Stimulated activated CD8-positive, alpha-beta memory T cell treated with anti-CD3 and anti-CD28 coated beads, Interleukin-12 subunit alpha, Interleukin-12 subunit beta, amount 100 ng/mL, for 4 hours (primary cell): ENCODE results near the gene CUX1.
"Not testable (repeated sequence)": the region's sequence is repeated elsewhere in the genome, so short reads cannot be mapped to it uniquely, and the experiment has no call there.

Source experiments
- DNase-seq: peaks from one replicate; pipeline ENCODE4 v3.0.0-alpha.2; 2020; ENCODE audit warnings: low read depth

Gene CUX1

DNA sequence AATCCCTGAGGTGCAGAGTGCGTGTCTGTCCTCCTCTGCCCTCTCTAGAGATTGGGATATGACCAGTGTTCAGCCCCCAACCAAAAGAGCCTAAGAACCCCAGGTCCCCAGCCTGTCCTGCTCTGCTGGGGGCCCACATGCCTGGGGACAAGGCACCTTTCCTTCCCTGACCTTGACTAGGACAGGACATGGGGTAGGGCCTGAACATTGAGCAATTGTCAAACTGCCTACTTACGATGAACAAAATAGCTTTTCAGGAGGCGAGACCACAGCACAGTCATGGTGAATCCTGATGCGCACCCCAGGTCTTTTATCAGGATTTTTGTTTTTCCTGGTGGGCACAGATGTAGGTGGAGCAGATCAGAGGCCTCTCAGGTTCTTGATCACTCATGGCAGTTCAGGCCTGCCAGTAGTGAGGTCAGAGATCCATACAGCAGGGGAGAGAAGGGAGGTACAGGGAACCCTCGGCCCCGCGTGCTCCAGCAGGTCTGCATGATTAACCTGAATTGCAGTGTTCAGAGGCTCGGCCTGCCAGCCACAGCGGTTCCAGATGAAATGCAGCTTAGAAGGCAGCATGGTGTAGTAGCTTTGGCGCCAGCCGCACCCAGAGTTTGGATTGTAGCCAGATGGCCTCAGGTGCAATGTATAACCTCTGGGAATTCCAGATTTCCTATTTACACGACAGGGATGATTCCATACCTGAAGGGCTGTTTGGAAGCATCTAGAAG, 191.3 kb downstream of the CUX1 start:
- no peak for DNase-seq

- no peak for DNase-seq
Measured at GRCh38 chr7:102009628-102010027, 192.2 kb downstream of the CUX1 start.

- DNase-seq, result not testable (repeated sequence)
Measured at GRCh38 chr7:102012112-102012830, 194.8 kb downstream of the CUX1 start.

- DNase-seq, result no peak
Measured at GRCh38 chr7:102012941-102013461, 195.6 kb downstream of the CUX1 start.

DNA sequence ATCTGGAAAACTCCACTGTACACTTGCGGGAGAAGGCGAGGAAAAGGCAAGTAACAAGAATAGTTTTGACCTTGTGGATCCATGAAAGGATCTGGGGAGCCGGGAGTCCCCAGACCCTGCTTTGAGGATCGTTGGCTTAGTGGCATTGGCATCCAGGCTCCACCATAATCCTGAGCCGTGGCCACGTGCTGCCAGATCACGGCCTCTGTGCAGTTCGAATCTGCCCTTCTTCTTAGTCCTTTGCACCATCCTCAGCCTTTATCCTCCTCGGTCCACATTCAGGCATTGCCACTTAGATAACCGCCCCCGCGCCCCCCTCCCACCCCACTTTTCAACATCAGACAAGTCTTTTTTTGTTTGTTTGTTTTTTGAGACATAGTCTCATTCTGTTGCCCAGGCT, 201.4 kb downstream of the CUX1 start:
- no peak for DNase-seq

- DNase-seq, result no peak
Measured at GRCh38 chr7:102019461-102019860, 202.0 kb downstream of the CUX1 start.

DNA sequence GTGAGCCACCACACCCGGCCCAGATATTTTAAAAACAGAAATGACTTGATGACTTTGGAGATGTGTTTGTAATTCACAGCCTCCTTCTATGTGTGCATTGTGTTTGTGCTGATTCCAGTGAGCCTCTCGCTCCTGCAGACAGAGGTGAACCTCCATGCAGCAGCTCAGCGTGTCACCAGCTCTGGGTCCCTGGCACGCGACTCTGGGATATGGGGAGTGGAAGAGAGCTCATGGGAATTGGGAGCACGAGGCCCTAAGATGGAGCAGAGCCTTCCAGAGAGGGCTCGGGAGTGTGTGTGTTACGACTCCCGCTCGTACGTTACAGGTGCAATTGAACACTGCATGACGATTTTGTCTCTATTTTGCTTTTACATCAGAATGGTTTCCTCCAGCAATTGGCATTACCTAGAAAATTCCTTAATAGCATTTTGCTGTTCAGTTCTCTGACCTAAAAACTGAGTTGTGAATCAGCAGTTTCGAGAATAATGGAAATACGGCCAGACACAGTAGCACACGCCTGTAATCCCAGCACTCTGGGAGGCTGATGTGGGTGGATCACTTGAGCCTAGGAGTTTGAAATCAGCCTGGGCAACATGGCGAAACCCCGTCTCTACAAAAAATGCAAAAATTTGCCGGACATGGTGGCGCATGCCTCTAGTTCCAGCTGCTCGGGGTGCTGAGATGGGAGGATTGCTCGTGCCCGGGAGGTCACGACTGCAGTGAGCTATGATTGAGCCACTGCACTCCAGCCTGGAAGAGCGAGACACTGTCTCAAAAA, 204.6 kb downstream of the CUX1 start:
- no peak for DNase-seq

- DNase-seq, result no peak
Measured at GRCh38 chr7:102024005-102024768, 206.8 kb downstream of the CUX1 start.

- DNase-seq, result no peak
Measured at GRCh38 chr7:102024769-102025391, 207.5 kb downstream of the CUX1 start.

DNA sequence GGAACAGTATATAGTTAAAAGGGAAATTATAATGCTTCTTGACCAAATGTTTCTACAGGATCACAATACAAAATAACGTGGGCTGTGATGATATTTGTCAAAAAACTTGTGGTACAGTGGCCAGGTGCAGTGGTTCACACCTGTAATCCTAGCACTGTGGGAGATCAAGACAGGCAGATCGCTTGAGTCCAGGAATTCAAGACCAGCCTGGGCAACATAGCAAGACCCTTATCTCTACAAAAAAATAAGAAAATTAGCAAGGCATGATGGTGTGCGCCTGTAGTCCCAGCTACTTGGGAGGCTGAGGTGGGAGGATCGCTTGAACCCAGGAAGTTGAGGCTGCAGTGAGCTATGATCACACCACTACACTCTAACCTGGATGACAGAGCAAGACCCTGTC, 208.4 kb downstream of the CUX1 start:
- DNase-seq, result not testable (repeated sequence)

- DNase-seq, result no peak
Measured at GRCh38 chr7:102028206-102028826, 210.9 kb downstream of the CUX1 start.

GRCh38 chr7:102029616-102030015, 212.2 kb downstream of the CUX1 start:
- DNase-seq, result no peak

- DNase-seq, result no peak
Measured at GRCh38 chr7:102030696-102031095, 213.3 kb downstream of the CUX1 start.

- DNase-seq, result no peak
Measured at GRCh38 chr7:102036958-102037357, 219.5 kb downstream of the CUX1 start.

GRCh38 chr7:102039706-102040105, 222.3 kb downstream of the CUX1 start:
- no peak for DNase-seq

DNA sequence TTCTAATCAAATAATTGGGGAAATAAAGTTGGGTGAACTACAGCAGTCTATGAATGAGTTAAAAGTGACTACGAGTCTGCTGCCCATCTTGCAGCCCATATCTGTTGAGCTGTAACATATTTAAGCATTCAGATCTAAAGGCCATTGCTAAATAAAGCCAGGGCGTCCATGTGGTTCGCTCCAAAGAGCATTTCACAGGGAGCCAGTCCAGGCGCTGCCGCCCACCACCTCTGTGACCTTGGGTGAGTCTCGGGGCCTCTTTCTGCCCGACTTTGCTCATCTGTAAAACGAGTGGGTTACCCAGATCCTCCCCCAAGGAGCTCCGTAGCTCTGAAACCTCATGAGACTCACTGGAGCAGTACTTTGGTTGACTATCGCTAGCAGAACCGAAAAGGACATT, 223.1 kb downstream of the CUX1 start:
- DNase-seq, result no peak

DNA sequence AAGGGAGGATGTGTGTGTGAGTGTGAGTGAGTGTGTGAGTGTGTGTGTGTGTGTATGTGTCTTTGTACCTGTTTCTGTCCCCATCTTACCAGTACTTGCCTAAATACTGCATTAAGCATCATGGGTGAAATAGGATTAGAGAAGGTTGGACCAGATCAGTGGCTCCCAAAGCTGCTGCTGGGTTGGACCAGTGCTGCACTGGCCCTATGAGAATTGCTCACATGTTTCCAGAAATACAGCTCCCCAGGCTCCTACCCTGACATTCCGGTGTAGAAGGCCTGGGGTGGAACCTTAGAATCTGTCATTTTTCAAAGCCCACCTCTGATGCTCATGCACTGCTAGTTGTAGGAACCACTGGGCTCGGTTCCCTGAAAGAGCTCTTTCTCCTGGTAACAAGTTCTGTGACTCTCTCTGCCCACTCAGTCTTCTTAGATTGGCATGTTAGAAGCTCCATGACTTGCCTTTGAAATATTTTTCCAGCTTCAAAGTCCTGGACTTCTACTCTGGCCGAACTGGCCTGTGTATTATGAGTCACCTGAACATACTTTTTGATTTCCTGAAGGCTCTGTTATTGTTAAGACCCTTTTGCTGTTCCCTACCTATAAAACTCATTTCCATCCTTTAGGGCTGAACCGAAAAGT, 224.7 kb downstream of the CUX1 start:
- no peak for DNase-seq

DNA sequence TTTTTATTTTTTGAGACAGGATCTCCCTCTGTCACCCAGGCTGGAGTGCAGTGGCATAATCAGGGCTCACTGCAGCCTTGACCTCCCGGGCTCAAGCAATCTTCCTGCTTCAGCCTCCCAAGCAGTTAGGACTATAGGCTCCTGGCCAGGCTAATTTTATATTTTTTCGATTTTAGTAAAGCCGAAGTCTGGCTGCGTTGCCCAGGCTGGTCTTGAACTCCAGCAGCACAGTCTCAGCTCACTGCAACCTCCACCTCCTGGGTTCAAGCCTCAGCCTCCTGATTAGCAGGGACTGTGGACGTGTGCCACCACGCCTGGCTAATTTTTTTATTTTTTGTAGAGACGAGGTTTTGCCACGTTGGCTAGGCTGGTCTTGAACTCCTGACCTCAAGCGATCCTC, 225.4 kb downstream of the CUX1 start:
- not testable (repeated sequence) for DNase-seq

DNA sequence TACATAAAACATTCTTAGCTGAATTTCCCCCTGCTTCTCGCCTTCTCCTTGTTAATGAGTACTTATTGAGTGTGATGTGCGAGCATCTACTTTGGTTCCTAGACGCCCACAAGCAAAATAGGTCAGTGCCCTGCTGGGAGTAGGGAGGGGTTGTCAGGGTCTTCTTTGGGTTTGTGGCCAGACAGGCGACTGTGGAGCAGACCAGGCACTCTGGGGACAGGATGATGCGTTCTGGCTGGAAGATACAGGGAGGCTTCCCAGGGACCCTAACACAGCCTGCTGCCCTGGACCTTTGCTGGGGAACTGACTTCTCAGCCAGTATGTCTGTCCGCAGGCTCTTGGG, 227.2 kb downstream of the CUX1 start:
- DNase-seq, result no peak

- no peak for DNase-seq
Measured at GRCh38 chr7:102044984-102045673, 227.7 kb downstream of the CUX1 start.
